Liver (tissue), 9 donors: ENCODE data around the gene CX3CR1. TPM values are rescaled to one million over a fixed set of nuclear protein-coding genes. Genes with fewer than 3 reads are reported as not detected.

ENCODE experiments used
- DNase-seq: peaks from one replicate; pipeline ENCODE4 v3.0.0-alpha.2; 2017; ENCODE audit warnings: low spot score
- H3K27ac ChIP-seq, 2 donors: one replicate each; pipeline ENCODE4 v1.7.0; 2013; ENCODE audit warnings: inconsistent platforms in 2 of 2, low read length in 2 of 2, control low read depth in 1 of 2, low read depth in 1 of 2, mild to moderate bottlenecking in 1 of 2
- H3K27me3 ChIP-seq, 4 donors: one replicate each; pipeline versions ENCODE4 v1.6.1 to v1.7.0; 2013; ENCODE audit warnings: low read length in 3 of 4, inconsistent platforms in 1 of 4, mild to moderate bottlenecking in 1 of 4, moderate library complexity in 1 of 4; ENCODE audit not compliant: control insufficient read depth in 4 of 4, insufficient read depth in 4 of 4
- H3K36me3 ChIP-seq, 4 donors: one replicate each; pipeline versions ENCODE4 v1.6.1 to v1.7.0; 2013; ENCODE audit warnings: low read length in 3 of 4, mild to moderate bottlenecking in 3 of 4, low read depth in 1 of 4, moderate library complexity in 1 of 4; ENCODE audit not compliant: control insufficient read depth in 4 of 4, insufficient read depth in 3 of 4
- H3K4me1 ChIP-seq, 4 donors: one replicate each; pipeline versions ENCODE4 v1.6.1 to v1.7.0; 2013; ENCODE audit warnings: low read length in 3 of 4, mild to moderate bottlenecking in 3 of 4, moderate library complexity in 1 of 4; ENCODE audit not compliant: control insufficient read depth in 4 of 4, insufficient read depth in 4 of 4
- H3K4me3 ChIP-seq, 3 donors: one replicate each; pipeline versions ENCODE4 v1.6.1 to v1.7.0; 2013; ENCODE audit warnings: low read length in 3 of 3, control low read depth in 1 of 3, low read depth in 1 of 3, mild to moderate bottlenecking in 1 of 3
- H3K9ac ChIP-seq, 2 donors: one replicate each; pipeline ENCODE4 v1.7.0; 2013; ENCODE audit warnings: low read length in 2 of 2, mild to moderate bottlenecking in 2 of 2, moderate library complexity in 2 of 2, control low read depth in 1 of 2, low read depth in 1 of 2
- H3K9me3 ChIP-seq, 4 donors: one replicate each; pipeline versions ENCODE4 v1.6.1 to v1.7.0; 2013; ENCODE audit warnings: low read length in 3 of 4; ENCODE audit not compliant: control insufficient read depth in 4 of 4
- EGR1 ChIP-seq, 2 donors: IDR thresholded peaks; 2 replicates each; pipeline ENCODE4 v1.6.1; 2016 to 2018; ENCODE audit warnings: antibody characterized with exemption in 2 of 2, low read depth in 2 of 2
- FOXA1 ChIP-seq: IDR thresholded peaks from 2 replicates; pipeline ENCODE4 v1.6.1; 2016; ENCODE audit warnings: antibody characterized with exemption
- FOXA2 ChIP-seq: IDR thresholded peaks from 2 replicates; pipeline ENCODE4 v1.6.1; 2016; ENCODE audit warnings: antibody characterized with exemption
- GABPA ChIP-seq, 2 donors: IDR thresholded peaks in 1 of 2; conservative IDR thresholded peaks in 1 of 2; 2 replicates each; pipeline ENCODE4 v1.6.1; 2016; ENCODE audit warnings: antibody characterized with exemption in 2 of 2, mild to moderate bottlenecking in 1 of 2, moderate library complexity in 1 of 2
- HNF4A ChIP-seq, 2 donors: conservative IDR thresholded peaks; 2 replicates each; pipeline ENCODE4 v1.6.1; 2016; ENCODE audit warnings: antibody characterized with exemption in 2 of 2, mild to moderate bottlenecking in 2 of 2
- HNF4G ChIP-seq: IDR thresholded peaks from 2 replicates; pipeline ENCODE4 v1.6.1; 2016; ENCODE audit warnings: antibody characterized with exemption
- JUND ChIP-seq, 2 donors: IDR thresholded peaks; 2 replicates each; pipeline ENCODE4 v1.6.1; 2016; ENCODE audit warnings: antibody characterized with exemption in 2 of 2
- NR2F2 ChIP-seq: IDR thresholded peaks from 2 replicates; pipeline ENCODE4 v1.6.1; 2016; ENCODE audit warnings: antibody characterized with exemption
- RAD21 ChIP-seq, 2 donors: IDR thresholded peaks; 2 replicates each; pipeline ENCODE4 v1.6.1; 2016; ENCODE audit warnings: antibody characterized with exemption in 2 of 2, mild to moderate bottlenecking in 2 of 2
- RXRA ChIP-seq, 2 donors: IDR thresholded peaks; 2 replicates each; pipeline ENCODE4 v1.6.1; 2017 to 2018; ENCODE audit warnings: antibody characterized with exemption in 2 of 2, mild to moderate bottlenecking in 1 of 2
- SP1 ChIP-seq: IDR thresholded peaks from 2 replicates; pipeline ENCODE4 v1.6.1; 2018; ENCODE audit warnings: antibody characterized with exemption, mild to moderate bottlenecking
- TAF1 ChIP-seq: conservative IDR thresholded peaks from 2 replicates; pipeline ENCODE4 v1.6.1; 2016; ENCODE audit warnings: antibody characterized with exemption, mild to moderate bottlenecking
- YY1 ChIP-seq: IDR thresholded peaks from 2 replicates; pipeline ENCODE4 v1.6.1; 2016; ENCODE audit warnings: antibody characterized with exemption, mild to moderate bottlenecking
- WGBS: extraction: QIAGEN DNeasy Blood & Tissue Kit; methylation state at CpG from one replicate; pipeline ENCODE4 v1.1.7; 2013; 5-methylcytosine and 5-hydroxymethylcytosine counted together
- polyA plus RNA-seq, 2 donors: library from polyadenylated mRNA; stranded (reverse) in 1 of 2; unstranded in 1 of 2; fragments of 200-250 nt in 1 of 2; fragments of >200 nt in 1 of 2; fragmentation: Nextera tagmentation in 1 of 2; extraction: Ambion mirVana in 1 of 2; gene quantifications; one replicate each; pipeline versions ENCODE4 v1.2.1 to v1.2.3, GENCODE V29; 2013 to 2015
- total RNA-seq, 2 donors: library from RNA; depleted of rRNA; stranded (reverse); fragments of >200 nt; gene quantifications; one replicate each; pipeline ENCODE4 v1.2.3, GENCODE V29; 2014
- TF ChIP-seq, protein P1 (sequence below): fragments of 150-350 bp; IDR thresholded peaks from 2 replicates; pipeline ENCODE4 v1.5.1; 2017; ENCODE audit warnings: improper control_type of control experiment, low read depth, low read length; ENCODE audit not compliant: missing input control
- TF ChIP-seq, protein P2 (sequence below): IDR thresholded peaks from 2 replicates; pipeline ENCODE4 v1.6.1; 2016; ENCODE audit warnings: antibody characterized with exemption
- TF ChIP-seq, protein P3 (sequence below): IDR thresholded peaks from 2 replicates; pipeline ENCODE4 v1.6.1; 2016; ENCODE audit warnings: antibody characterized with exemption
- TF ChIP-seq, protein P4 (sequence below): IDR thresholded peaks from 2 replicates; pipeline ENCODE4 v1.6.1; 2016; ENCODE audit warnings: antibody characterized with exemption
- TF ChIP-seq, protein P5 (sequence below): IDR thresholded peaks from 2 replicates; pipeline ENCODE4 v1.6.1; 2016; ENCODE audit warnings: antibody characterized with exemption, mild to moderate bottlenecking
- donor health status: healthy.
- donor health status: healthy.
- donor health status: healthy.
- donor health status: healthy.
- donor health status: healthy.

Gene CX3CR1
- total and polyA plus RNA-seq, 4 donors: 0.33 to 1.9 (median 0.55) TPM

DNA sequence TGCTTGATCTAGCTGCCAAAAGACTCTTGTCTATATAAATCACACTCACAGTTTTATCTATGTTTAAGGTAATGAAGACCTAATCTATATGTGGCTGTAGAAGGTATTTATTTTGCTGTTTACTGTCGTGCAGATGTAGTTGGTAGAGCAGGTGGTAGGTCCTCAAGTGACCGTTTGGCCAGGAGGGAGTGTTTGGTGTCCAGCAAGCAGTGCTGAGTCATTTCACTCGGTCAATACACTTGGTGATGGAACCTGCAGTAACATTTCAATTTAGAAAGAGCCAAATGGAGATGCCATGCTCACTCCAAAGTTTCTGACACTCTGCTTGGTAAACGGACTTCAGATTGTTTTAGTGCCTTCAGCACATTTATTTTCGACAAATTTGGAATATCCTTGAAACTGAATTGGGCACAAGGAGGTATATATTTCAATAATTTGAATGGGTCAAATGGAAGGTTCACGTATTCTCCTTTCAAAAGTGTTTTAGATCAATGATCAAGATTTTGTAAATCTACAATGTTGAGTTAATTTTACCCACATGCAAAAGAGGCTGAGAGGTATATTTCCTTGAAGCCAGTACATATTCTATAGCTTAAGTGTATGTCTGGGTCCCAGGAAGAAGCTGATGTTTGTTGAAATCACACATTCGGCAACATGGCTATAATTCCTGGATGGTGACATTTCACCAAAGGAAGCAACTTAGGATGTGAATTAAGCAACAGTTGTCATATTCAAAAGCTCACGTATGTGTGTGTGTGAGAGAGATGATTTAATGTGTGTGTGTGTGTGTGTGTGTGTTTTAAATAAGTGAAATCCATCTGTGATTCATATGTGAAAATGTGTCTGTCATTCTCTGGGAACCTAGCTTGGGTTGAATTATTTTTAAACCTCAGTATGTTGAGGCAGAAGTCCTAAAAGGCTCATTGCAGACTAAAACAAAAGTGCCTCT, 7.7 kb upstream of the CX3CR1 start:
- Histone ChIP-seq H3K9ac (no peak overlapping the region), H3K9me3 (no peaks in the 10 kb centered on the region), H3K36me3 (no peaks in the 10 kb centered on the region), H3K4me3 (no peak overlapping the region), H3K4me1 (peaks cover 6 to 38% (median 28%) of the 10 kb centered on the region in 4 donors), H3K27ac (no peak overlapping the region), H3K27me3 (no peaks in the 10 kb centered on the region)
- no peak for DNase-seq
- 57% methylated on average over 8 of the region's 8 CpGs for WGBS
- TF ChIP-seq HNF4G (no peak), NR2F2 (no peak), FOXA1 (no peak), SP1 (no peak), YY1 (peak; percentile 81), TAF1 (no peak), HNF4A (conservative IDR thresholded peaks at IDR 0.05) (peak in 1 of 2 donors; percentile 34), RXRA (IDR thresholded peaks at IDR 0.05) (peak; percentile 20 to 50), FOXA2 (no peak), EGR1 (IDR thresholded peaks at IDR 0.05; ENCODE audit: low read depth in 2 of 2) (no peak), JUND (IDR thresholded peaks at IDR 0.05) (peak in 1 of 2 donors; percentile 29), RAD21 (IDR thresholded peaks at IDR 0.05) (peak in 1 of 2 donors; percentile 27), GABPA (IDR thresholded peaks at IDR 0.05 in 1 of 2, conservative IDR thresholded peaks at IDR 0.05 in 1 of 2) (no peak)
- TF ChIP-seq, protein P1, sequence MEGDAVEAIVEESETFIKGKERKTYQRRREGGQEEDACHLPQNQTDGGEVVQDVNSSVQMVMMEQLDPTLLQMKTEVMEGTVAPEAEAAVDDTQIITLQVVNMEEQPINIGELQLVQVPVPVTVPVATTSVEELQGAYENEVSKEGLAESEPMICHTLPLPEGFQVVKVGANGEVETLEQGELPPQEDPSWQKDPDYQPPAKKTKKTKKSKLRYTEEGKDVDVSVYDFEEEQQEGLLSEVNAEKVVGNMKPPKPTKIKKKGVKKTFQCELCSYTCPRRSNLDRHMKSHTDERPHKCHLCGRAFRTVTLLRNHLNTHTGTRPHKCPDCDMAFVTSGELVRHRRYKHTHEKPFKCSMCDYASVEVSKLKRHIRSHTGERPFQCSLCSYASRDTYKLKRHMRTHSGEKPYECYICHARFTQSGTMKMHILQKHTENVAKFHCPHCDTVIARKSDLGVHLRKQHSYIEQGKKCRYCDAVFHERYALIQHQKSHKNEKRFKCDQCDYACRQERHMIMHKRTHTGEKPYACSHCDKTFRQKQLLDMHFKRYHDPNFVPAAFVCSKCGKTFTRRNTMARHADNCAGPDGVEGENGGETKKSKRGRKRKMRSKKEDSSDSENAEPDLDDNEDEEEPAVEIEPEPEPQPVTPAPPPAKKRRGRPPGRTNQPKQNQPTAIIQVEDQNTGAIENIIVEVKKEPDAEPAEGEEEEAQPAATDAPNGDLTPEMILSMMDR: no peak
- TF ChIP-seq, protein P2, sequence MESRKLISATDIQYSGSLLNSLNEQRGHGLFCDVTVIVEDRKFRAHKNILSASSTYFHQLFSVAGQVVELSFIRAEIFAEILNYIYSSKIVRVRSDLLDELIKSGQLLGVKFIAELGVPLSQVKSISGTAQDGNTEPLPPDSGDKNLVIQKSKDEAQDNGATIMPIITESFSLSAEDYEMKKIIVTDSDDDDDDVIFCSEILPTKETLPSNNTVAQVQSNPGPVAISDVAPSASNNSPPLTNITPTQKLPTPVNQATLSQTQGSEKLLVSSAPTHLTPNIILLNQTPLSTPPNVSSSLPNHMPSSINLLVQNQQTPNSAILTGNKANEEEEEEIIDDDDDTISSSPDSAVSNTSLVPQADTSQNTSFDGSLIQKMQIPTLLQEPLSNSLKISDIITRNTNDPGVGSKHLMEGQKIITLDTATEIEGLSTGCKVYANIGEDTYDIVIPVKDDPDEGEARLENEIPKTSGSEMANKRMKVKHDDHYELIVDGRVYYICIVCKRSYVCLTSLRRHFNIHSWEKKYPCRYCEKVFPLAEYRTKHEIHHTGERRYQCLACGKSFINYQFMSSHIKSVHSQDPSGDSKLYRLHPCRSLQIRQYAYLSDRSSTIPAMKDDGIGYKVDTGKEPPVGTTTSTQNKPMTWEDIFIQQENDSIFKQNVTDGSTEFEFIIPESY: no peak
- TF ChIP-seq, protein P3, sequence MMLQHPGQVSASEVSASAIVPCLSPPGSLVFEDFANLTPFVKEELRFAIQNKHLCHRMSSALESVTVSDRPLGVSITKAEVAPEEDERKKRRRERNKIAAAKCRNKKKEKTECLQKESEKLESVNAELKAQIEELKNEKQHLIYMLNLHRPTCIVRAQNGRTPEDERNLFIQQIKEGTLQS: no peak
- TF ChIP-seq, protein P4, sequence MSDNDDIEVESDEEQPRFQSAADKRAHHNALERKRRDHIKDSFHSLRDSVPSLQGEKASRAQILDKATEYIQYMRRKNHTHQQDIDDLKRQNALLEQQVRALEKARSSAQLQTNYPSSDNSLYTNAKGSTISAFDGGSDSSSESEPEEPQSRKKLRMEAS: peak; percentile 43
- TF ChIP-seq, protein P5, sequence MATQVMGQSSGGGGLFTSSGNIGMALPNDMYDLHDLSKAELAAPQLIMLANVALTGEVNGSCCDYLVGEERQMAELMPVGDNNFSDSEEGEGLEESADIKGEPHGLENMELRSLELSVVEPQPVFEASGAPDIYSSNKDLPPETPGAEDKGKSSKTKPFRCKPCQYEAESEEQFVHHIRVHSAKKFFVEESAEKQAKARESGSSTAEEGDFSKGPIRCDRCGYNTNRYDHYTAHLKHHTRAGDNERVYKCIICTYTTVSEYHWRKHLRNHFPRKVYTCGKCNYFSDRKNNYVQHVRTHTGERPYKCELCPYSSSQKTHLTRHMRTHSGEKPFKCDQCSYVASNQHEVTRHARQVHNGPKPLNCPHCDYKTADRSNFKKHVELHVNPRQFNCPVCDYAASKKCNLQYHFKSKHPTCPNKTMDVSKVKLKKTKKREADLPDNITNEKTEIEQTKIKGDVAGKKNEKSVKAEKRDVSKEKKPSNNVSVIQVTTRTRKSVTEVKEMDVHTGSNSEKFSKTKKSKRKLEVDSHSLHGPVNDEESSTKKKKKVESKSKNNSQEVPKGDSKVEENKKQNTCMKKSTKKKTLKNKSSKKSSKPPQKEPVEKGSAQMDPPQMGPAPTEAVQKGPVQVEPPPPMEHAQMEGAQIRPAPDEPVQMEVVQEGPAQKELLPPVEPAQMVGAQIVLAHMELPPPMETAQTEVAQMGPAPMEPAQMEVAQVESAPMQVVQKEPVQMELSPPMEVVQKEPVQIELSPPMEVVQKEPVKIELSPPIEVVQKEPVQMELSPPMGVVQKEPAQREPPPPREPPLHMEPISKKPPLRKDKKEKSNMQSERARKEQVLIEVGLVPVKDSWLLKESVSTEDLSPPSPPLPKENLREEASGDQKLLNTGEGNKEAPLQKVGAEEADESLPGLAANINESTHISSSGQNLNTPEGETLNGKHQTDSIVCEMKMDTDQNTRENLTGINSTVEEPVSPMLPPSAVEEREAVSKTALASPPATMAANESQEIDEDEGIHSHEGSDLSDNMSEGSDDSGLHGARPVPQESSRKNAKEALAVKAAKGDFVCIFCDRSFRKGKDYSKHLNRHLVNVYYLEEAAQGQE: peak; percentile 92
